ENCODE measurements around the gene AGRP. TPM values are rescaled to one million over a fixed set of nuclear protein-coding genes. Genes with fewer than 3 reads are reported as not detected.

Gene AGRP
- total RNA-seq, 1 donor from 2014 or later, result not detected

GRCh38 chr16:67445913-67446907, 37.1 kb downstream of the AGRP start:
- no peak for DNase-seq (ENCODE audit: low spot score)

GRCh38 chr16:67445441-67445912, 37.9 kb downstream of the AGRP start:
- no peak for DNase-seq (ENCODE audit: low spot score)

- no peak for DNase-seq (ENCODE audit: low spot score)
Observed at GRCh38 chr16:67445126-67445426, 38.3 kb downstream of the AGRP start.

- no peak for DNase-seq (ENCODE audit: low spot score)
Observed at GRCh38 chr16:67444259-67445125, 38.9 kb downstream of the AGRP start.

- no peak for DNase-seq (ENCODE audit: low spot score)
Observed at GRCh38 chr16:67443265-67443664, 40.1 kb downstream of the AGRP start.

- no peak for DNase-seq (ENCODE audit: low spot score)
Observed at GRCh38 chr16:67442581-67443255, 40.6 kb downstream of the AGRP start.

- DNase-seq (ENCODE audit: low spot score), result no peak
Observed at GRCh38 chr16:67441907-67442306, 41.4 kb downstream of the AGRP start.

- no peak for DNase-seq (ENCODE audit: low spot score)
Observed at GRCh38 chr16:67441271-67441753, 42.0 kb downstream of the AGRP start.

- DNase-seq (ENCODE audit: low spot score), result no peak
Observed at GRCh38 chr16:67438824-67439393, 44.4 kb downstream of the AGRP start.

GRCh38 chr16:67438098-67438791, 45.1 kb downstream of the AGRP start:
- no peak for DNase-seq (ENCODE audit: low spot score)

GRCh38 chr16:67437513-67437912, 45.8 kb downstream of the AGRP start:
- no peak for DNase-seq (ENCODE audit: low spot score)

- no peak for DNase-seq (ENCODE audit: low spot score)
Observed at GRCh38 chr16:67436640-67437193, 46.6 kb downstream of the AGRP start.

- no peak for DNase-seq (ENCODE audit: low spot score)
Observed at GRCh38 chr16:67435758-67436164, 47.6 kb downstream of the AGRP start.

- no peak for DNase-seq (ENCODE audit: low spot score)
Observed at GRCh38 chr16:67433131-67433719, 50.1 kb downstream of the AGRP start.

Other genes with a start within 250 kb of the AGRP start
- gene FHOD1, start 236.1 kb downstream of the AGRP start, total RNA-seq, result 36.6 TPM
- gene SLC9A5, start 234.6 kb downstream of the AGRP start, total RNA-seq, result 0.55 TPM
- gene PLEKHG4, start 204.0 kb downstream of the AGRP start, total RNA-seq, result 4.0 TPM
- not detected for gene KCTD19, start 156.8 kb downstream of the AGRP start, total RNA-seq
- gene LRRC36, start 156.7 kb downstream of the AGRP start, total RNA-seq, result 0.22 TPM
- 4.8 TPM for gene TPPP3, start 90.0 kb downstream of the AGRP start, total RNA-seq
- 9.5 TPM for gene ZDHHC1, start 67.1 kb downstream of the AGRP start, total RNA-seq
- 0.71 TPM for gene HSD11B2, start 52.4 kb downstream of the AGRP start, total RNA-seq
- gene ATP6V0D1, start 2.4 kb downstream of the AGRP start, total RNA-seq, result 89.5 TPM
- gene RIPOR1, start 45.3 kb upstream of the AGRP start, total RNA-seq, result 107 TPM
- gene CTCF, start 79.0 kb upstream of the AGRP start, total RNA-seq, result 26.2 TPM
- 0.96 TPM for gene CARMIL2, start 161.6 kb upstream of the AGRP start, total RNA-seq
- gene ACD, start 176.7 kb upstream of the AGRP start, total RNA-seq, result 11.5 TPM
- gene PARD6A, start 177.4 kb upstream of the AGRP start, total RNA-seq, result 3.9 TPM
- gene ENKD1, start 183.2 kb upstream of the AGRP start, total RNA-seq, result 11.4 TPM
- 2.9 TPM for gene C16orf86, start 183.3 kb upstream of the AGRP start, total RNA-seq
- 16.7 TPM for gene GFOD2, start 235.8 kb upstream of the AGRP start, total RNA-seq